Progenitor cell of endocrine pancreas (in vitro differentiated cells): ENCODE measurements around the gene PRSS35. TPM values are rescaled to one million over a fixed set of nuclear protein-coding genes. Genes with fewer than 3 reads are reported as not detected.
"Not testable (repeated sequence)": the region's sequence is repeated elsewhere in the genome, so short reads cannot be mapped to it uniquely, and the experiment has no call there.

ENCODE experiments used
- DNase-seq: peaks from one replicate; pipeline ENCODE4 v3.0.0; 2021; ENCODE audit warnings: low spot score; ENCODE audit not compliant: unreplicated experiment
- H3K27ac Mint-ChIP-seq: 2 replicates; pipeline ENCODE4 v1.8.0; 2021; ENCODE audit warnings: mild to moderate bottlenecking, moderate library complexity, mixed read lengths
- H3K27me3 Mint-ChIP-seq: 2 replicates; pipeline ENCODE4 v1.8.0; 2021; ENCODE audit warnings: mixed read lengths
- H3K36me3 Mint-ChIP-seq: 2 replicates; pipeline ENCODE4 v1.8.0; 2022; ENCODE audit warnings: mixed read lengths; ENCODE audit not compliant: insufficient read depth
- H3K4me1 Mint-ChIP-seq: 2 replicates; pipeline ENCODE4 v1.8.0; 2021; ENCODE audit warnings: low read depth, mixed read lengths
- H3K4me3 Mint-ChIP-seq: 2 replicates; pipeline ENCODE4 v1.8.0; 2021; ENCODE audit warnings: low read depth, mild to moderate bottlenecking, moderate library complexity, mixed read lengths
- H3K9me3 Mint-ChIP-seq: 2 replicates; pipeline ENCODE4 v1.8.0; 2021; ENCODE audit warnings: low read depth, mixed read lengths
- CTCF ChIP-seq: fragments of 200-600 bp; sonication (generic); IDR thresholded peaks from one replicate; pipeline ENCODE4 v1.5.0; 2021; ENCODE audit warnings: antibody characterized with exemption, mild to moderate bottlenecking; ENCODE audit not compliant: unreplicated experiment
- total RNA-seq: library from RNA; stranded (reverse); gene quantifications from 2 replicates; pipeline ENCODE4 v1.2.1, GENCODE V29; 2021

PRSS35 gene
- total RNA-seq, 1 donor from 2014 or later = 8.5 TPM

- TF ChIP-seq CTCF = no peak
- H3K36me3 Mint-ChIP-seq = no peaks in the 10 kb centered on the region
- H3K4me3 Mint-ChIP-seq = no peak overlapping the region
- DNase-seq = no peak
- H3K4me1 Mint-ChIP-seq = no peaks in the 10 kb centered on the region
- H3K27ac Mint-ChIP-seq = no peak overlapping the region
- H3K27me3 Mint-ChIP-seq = no peaks in the 10 kb centered on the region
- no peaks in the 10 kb centered on the region for H3K9me3 Mint-ChIP-seq
Observed at GRCh38 chr6:83479389-83479788, 32.9 kb upstream of the PRSS35 start.

DNA sequence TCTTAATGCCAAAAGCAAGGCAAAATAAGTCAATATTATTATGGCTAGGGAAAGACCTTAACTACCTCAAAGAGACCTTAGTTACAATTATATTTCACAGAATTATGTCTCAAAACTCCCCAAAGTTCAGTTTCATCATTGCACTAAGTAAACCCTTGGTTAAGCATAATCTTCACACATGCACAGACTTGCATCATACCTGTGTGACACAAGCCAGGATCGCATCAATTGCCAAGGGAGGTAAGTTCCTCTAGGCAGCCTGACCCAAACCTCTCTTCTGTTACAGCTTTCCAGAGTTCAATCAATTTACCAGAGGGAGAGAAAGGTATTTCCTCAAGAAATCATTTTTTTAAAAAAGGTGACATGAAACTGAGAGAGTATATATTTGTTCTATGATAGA, 31.9 kb upstream of the PRSS35 start:
- DNase-seq = no peak
- TF ChIP-seq CTCF = no peak
- no peak overlapping the region for H3K4me3 Mint-ChIP-seq

GRCh38 chr6:83481938-83482337, 30.4 kb upstream of the PRSS35 start:
- H3K4me1 Mint-ChIP-seq, H3K36me3 Mint-ChIP-seq, H3K9me3 Mint-ChIP-seq, H3K27me3 Mint-ChIP-seq, H3K27ac Mint-ChIP-seq, H3K4me3 Mint-ChIP-seq, DNase-seq: not testable (repeated sequence)

More for the DNA sequence above, 31.9 kb upstream of the PRSS35 start:
- no peaks in the 10 kb centered on the region for H3K4me1 Mint-ChIP-seq
- H3K27me3 Mint-ChIP-seq = no peaks in the 10 kb centered on the region
- H3K27ac Mint-ChIP-seq = no peak overlapping the region
- H3K9me3 Mint-ChIP-seq = no peaks in the 10 kb centered on the region
- no peaks in the 10 kb centered on the region for H3K36me3 Mint-ChIP-seq

- DNase-seq = no peak
- Mint-ChIP-seq H3K27ac (no peak overlapping the region), H3K9me3 (no peaks in the 10 kb centered on the region), H3K4me1 (no peaks in the 10 kb centered on the region), H3K36me3 (no peaks in the 10 kb centered on the region), H3K27me3 (no peaks in the 10 kb centered on the region), H3K4me3 (no peak overlapping the region)
- TF ChIP-seq CTCF = no peak
Observed at GRCh38 chr6:83488448-83488847, 23.9 kb upstream of the PRSS35 start.

DNA sequence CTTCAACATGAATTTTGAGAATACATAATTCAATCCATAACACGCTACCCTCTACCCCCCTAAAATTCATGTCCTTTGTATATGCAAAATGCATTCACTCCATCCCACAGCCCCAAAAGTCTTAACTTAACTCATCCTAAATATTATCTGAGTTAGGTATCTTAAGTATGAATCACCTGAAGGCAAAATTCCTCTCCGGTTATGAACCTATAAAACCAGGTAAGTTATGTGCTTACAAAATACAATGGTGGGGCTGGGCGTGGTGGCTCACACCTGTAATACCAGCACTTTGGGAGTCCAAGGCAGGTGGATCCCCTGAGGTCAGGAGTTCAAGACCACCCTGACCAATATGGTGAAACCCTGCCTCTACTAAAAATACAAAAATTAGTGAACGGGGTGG, 23.5 kb upstream of the PRSS35 start:
- Mint-ChIP-seq H3K27ac (no peak overlapping the region), H3K9me3 (no peaks in the 10 kb centered on the region), H3K4me1 (no peaks in the 10 kb centered on the region), H3K27me3 (no peaks in the 10 kb centered on the region), H3K36me3 (no peaks in the 10 kb centered on the region), H3K4me3 (no peak overlapping the region)
- TF ChIP-seq CTCF = no peak
- no peak for DNase-seq

DNA sequence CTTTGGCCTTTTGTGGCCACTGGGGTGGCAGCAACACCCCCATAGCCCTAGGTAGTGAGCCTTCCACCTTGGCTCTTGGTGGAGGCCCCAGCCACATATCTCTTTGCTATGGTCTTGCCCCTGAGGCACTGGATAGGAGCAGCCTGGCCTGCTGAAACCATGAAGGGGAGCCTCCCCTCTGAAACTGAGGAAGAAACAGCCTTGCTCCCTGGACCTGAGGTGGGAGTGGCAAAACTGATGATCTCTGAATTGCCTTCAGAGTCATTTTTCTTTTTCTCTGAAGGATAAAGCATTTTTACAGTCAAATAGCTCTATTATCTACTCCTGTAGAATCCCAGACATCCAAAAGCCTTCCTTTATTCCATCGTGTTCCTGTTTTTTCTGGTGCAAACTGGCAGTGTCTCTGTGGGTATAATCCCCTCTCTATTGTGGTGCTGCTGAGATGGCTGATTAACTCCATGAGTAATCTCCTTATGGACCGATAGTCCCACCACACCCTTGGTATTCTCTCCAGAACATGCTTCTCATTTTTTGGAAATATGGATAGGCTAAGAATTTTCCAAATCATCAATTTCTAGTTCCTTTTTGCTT, 22.0 kb upstream of the PRSS35 start:
- H3K9me3 Mint-ChIP-seq = no peaks in the 10 kb centered on the region
- no peaks in the 10 kb centered on the region for H3K27me3 Mint-ChIP-seq
- no peak for DNase-seq
- H3K36me3 Mint-ChIP-seq = no peaks in the 10 kb centered on the region
- H3K27ac Mint-ChIP-seq = no peak overlapping the region
- H3K4me1 Mint-ChIP-seq = peaks cover 4% of the 10 kb centered on the region
- no peak overlapping the region for H3K4me3 Mint-ChIP-seq
- TF ChIP-seq CTCF = no peak
